Neural cell (in vitro differentiated cells): ENCODE measurements around the gene SH3BP5. TPM values are rescaled to one million over a fixed set of nuclear protein-coding genes. Genes with fewer than 3 reads are reported as not detected.

ENCODE experiments used
- H2AFZ ChIP-seq: fragments of 200-600, 300-800 bp; sonication (generic), shearing (Covaris generic); 2 replicates; pipeline ENCODE4 v1.6.0; 2014; ENCODE audit warnings: low read depth, mild to moderate bottlenecking, antibody characterized with exemption, low read length, moderate library complexity
- H3F3A ChIP-seq: fragments of 200-600 bp; shearing (Covaris generic); 2 replicates; pipeline ENCODE4 v1.6.1; 2016; ENCODE audit warnings: mild to moderate bottlenecking, moderate library complexity, mixed read lengths, antibody characterized with exemption, low read length; ENCODE audit not compliant: insufficient read depth, poor library complexity, severe bottlenecking
- H3K27ac ChIP-seq: fragments of 200-600, 300-800 bp; sonication (generic), shearing (Covaris generic); 2 replicates; pipeline ENCODE4 v1.5.1; 2014; ENCODE audit warnings: mild to moderate bottlenecking, low read length, moderate library complexity
- H3K27me3 ChIP-seq: fragments of 300-800, 200-600 bp; sonication (generic), shearing (Covaris generic); 2 replicates; pipeline ENCODE4 v1.6.0; 2014; ENCODE audit warnings: mild to moderate bottlenecking, low read depth, low read length, moderate library complexity; ENCODE audit not compliant: insufficient read depth
- H3K36me3 ChIP-seq: fragments of 300-800, 200-600 bp; sonication (generic), shearing (Covaris generic); 2 replicates; pipeline ENCODE4 v1.5.1; 2014; ENCODE audit warnings: mild to moderate bottlenecking, antibody characterized with exemption, low read length, moderate library complexity; ENCODE audit not compliant: insufficient read depth
- H3K4me2 ChIP-seq: fragments of 300-800, 200-600 bp; sonication (generic), shearing (Covaris generic); 2 replicates; pipeline ENCODE4 v1.6.0; 2014; ENCODE audit warnings: mild to moderate bottlenecking, low read length
- H3K4me3 ChIP-seq: fragments of 300-800, 200-600 bp; sonication (generic), shearing (Covaris generic); 2 replicates; pipeline ENCODE4 v1.5.1; 2014; ENCODE audit warnings: mild to moderate bottlenecking, low read length, moderate library complexity
- H3K79me2 ChIP-seq: fragments of 200-600 bp; shearing (Covaris generic); replicated peaks from 2 replicates; pipeline ENCODE4 v1.6.0; 2014; ENCODE audit warnings: mild to moderate bottlenecking, low read length, moderate library complexity; ENCODE audit not compliant: insufficient read depth
- H3K9ac ChIP-seq: fragments of 300-800, 200-600 bp; sonication (generic), shearing (Covaris generic); 2 replicates; pipeline ENCODE4 v1.6.1; 2016; ENCODE audit warnings: mild to moderate bottlenecking, low read length, mixed read lengths
- H3K9me2 ChIP-seq: fragments of 200-600 bp; shearing (Covaris generic); 2 replicates; pipeline ENCODE4 v1.6.1; 2016; ENCODE audit warnings: mild to moderate bottlenecking, low read length, mixed read lengths; ENCODE audit not compliant: insufficient read depth
- H3K9me3 ChIP-seq: fragments of 200-600, 300-800 bp; sonication (generic), shearing (Covaris generic); 2 replicates; pipeline ENCODE4 v1.6.1; 2016; ENCODE audit warnings: mild to moderate bottlenecking, mixed run types, low read length, moderate library complexity, mixed read lengths
- H4K20me1 ChIP-seq: fragments of 200-600 bp; shearing (Covaris generic); 2 replicates; pipeline ENCODE4 v1.6.1; 2016; ENCODE audit warnings: mild to moderate bottlenecking, mixed run types; ENCODE audit not compliant: insufficient read depth
- EP300 ChIP-seq: fragments of 450-650 bp; conservative IDR thresholded peaks from 2 replicates; pipeline ENCODE4 v1.6.1; 2014; ENCODE audit warnings: antibody characterized with exemption, mild to moderate bottlenecking, moderate library complexity; ENCODE audit not compliant: poor library complexity, severe bottlenecking
- EZH2 ChIP-seq: fragments of 200-600, 300-800 bp; shearing (Covaris generic), sonication (generic); IDR thresholded peaks from 2 replicates; pipeline ENCODE4 v1.6.1; 2014; ENCODE audit warnings: antibody characterized with exemption, low read length, borderline replicate concordance, mild to moderate bottlenecking; ENCODE audit not compliant: insufficient read depth, poor library complexity, severe bottlenecking
- MXI1 ChIP-seq: fragments of 450-650 bp; conservative IDR thresholded peaks from 2 replicates; pipeline ENCODE4 v1.6.1; 2014; ENCODE audit warnings: antibody characterized with exemption, mild to moderate bottlenecking; ENCODE audit not compliant: poor library complexity, severe bottlenecking
- POLR2AphosphoS5 ChIP-seq: IDR thresholded peaks from 2 replicates; pipeline ENCODE4 v1.6.1; 2012
- RAD21 ChIP-seq: fragments of 450-650 bp; conservative IDR thresholded peaks from 2 replicates; pipeline ENCODE4 v1.6.1; 2014; ENCODE audit warnings: antibody characterized with exemption, mild to moderate bottlenecking, moderate library complexity
- REST ChIP-seq: IDR thresholded peaks from 2 replicates; pipeline ENCODE4 v1.6.1; 2012; ENCODE audit warnings: borderline replicate concordance
- SMC3 ChIP-seq: fragments of 450-650 bp; conservative IDR thresholded peaks from 2 replicates; pipeline ENCODE4 v1.6.1; 2014; ENCODE audit warnings: antibody characterized with exemption, mild to moderate bottlenecking, moderate library complexity; ENCODE audit not compliant: poor library complexity
- TAF1 ChIP-seq: IDR thresholded peaks from 2 replicates; pipeline ENCODE4 v1.6.1; 2012; ENCODE audit warnings: low read depth
- polyA plus RNA-seq: library from polyadenylated mRNA; depleted of rRNA; stranded (reverse); fragments of >200 nt; gene quantifications from 2 replicates; pipeline ENCODE4 v1.2.3, GENCODE V29; 2014
- TF ChIP-seq, protein P1 (sequence below): fragments of 450-650 bp; IDR thresholded peaks from 2 replicates; pipeline ENCODE4 v1.5.1; 2014; ENCODE audit warnings: antibody characterized with exemption, mild to moderate bottlenecking, moderate library complexity; ENCODE audit not compliant: poor library complexity, severe bottlenecking

Gene SH3BP5
- polyA plus RNA-seq, 1 donor from 2014 or later = 166 TPM

DNA sequence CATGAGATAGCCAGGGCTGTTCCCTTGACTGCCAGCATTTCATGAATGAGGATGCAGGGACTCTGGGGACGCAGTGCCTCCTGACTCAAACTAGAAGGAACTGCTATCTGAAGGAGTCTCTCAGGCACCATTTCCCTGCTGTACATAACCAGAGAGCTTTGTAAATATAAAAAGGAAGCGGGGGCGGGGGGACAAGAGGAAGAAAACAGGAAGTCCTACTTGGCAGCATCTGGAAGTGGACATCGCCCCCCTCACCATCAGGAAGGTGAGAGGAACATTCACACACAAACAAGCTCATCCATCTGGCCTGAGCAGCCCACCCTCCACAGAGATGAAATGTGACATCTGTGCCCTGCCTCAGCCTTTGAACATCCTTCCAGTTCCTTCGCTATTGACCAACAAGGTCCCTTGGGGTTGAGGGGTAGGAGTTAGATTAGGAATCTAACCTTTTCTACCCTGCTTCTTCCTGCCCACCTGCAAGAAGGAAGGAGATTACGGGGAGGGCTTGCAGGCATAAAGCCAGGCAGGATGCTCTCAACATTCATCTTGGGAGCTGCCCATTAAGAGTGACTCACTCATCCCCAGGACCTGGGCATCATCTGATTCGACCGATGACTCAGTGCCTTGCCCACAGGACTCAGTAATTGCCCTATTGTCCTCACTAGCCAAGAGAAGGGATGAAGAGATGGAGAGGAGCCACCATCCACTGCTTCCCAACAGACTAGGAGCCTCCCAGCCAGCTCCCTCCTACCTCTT, 31.9 kb downstream of the SH3BP5 start:
- TF ChIP-seq POLR2AphosphoS5 (no peak), TAF1 (no peak), EP300 (no peak), RAD21 (no peak), MXI1 (no peak), SMC3 (no peak), REST (no peak), EZH2 (no peak)
- TF ChIP-seq, protein P1, sequence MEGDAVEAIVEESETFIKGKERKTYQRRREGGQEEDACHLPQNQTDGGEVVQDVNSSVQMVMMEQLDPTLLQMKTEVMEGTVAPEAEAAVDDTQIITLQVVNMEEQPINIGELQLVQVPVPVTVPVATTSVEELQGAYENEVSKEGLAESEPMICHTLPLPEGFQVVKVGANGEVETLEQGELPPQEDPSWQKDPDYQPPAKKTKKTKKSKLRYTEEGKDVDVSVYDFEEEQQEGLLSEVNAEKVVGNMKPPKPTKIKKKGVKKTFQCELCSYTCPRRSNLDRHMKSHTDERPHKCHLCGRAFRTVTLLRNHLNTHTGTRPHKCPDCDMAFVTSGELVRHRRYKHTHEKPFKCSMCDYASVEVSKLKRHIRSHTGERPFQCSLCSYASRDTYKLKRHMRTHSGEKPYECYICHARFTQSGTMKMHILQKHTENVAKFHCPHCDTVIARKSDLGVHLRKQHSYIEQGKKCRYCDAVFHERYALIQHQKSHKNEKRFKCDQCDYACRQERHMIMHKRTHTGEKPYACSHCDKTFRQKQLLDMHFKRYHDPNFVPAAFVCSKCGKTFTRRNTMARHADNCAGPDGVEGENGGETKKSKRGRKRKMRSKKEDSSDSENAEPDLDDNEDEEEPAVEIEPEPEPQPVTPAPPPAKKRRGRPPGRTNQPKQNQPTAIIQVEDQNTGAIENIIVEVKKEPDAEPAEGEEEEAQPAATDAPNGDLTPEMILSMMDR = no peak
- H3K9me2 ChIP-seq = no peaks in the 10 kb centered on the region
- no peak overlapping the region for H3K27ac ChIP-seq

GRCh38 chr3:15299036-15299435, 33.4 kb downstream of the SH3BP5 start:
- Histone ChIP-seq H3K27ac (no peak overlapping the region), H3K79me2 (no peaks in the 10 kb centered on the region), H3K36me3 (no peaks in the 10 kb centered on the region), H3K27me3 (no peaks in the 10 kb centered on the region), H3K9me2 (no peaks in the 10 kb centered on the region), H3F3A (no peaks in the 10 kb centered on the region), H3K9ac (no peak overlapping the region), H4K20me1 (no peaks in the 10 kb centered on the region), H2AFZ (no peak overlapping the region), H3K9me3 (no peaks in the 10 kb centered on the region), H3K4me2 (no peak overlapping the region), H3K4me3 (no peak overlapping the region)
- TF ChIP-seq TAF1 = no peak
- no peak for TF ChIP-seq POLR2AphosphoS5
- TF ChIP-seq EZH2 = no peak
- TF ChIP-seq SMC3 = no peak
- TF ChIP-seq REST = no peak
- TF ChIP-seq RAD21 = no peak
- TF ChIP-seq MXI1 = no peak
- TF ChIP-seq, protein P1 = no peak
- no peak for TF ChIP-seq EP300

More for the DNA sequence above, 31.9 kb downstream of the SH3BP5 start:
- H3K9me3 ChIP-seq = no peaks in the 10 kb centered on the region
- H3K36me3 ChIP-seq = no peaks in the 10 kb centered on the region
- no peak overlapping the region for H2AFZ ChIP-seq
- no peaks in the 10 kb centered on the region for H3K79me2 ChIP-seq
- no peak overlapping the region for H3K4me3 ChIP-seq
- no peaks in the 10 kb centered on the region for H4K20me1 ChIP-seq
- H3K27me3 ChIP-seq = no peaks in the 10 kb centered on the region
- no peak overlapping the region for H3K9ac ChIP-seq
- H3F3A ChIP-seq = no peaks in the 10 kb centered on the region
- no peak overlapping the region for H3K4me2 ChIP-seq
